GM21390 (cell line): ENCODE measurements around the gene BRME1.

Experiments
- ATAC-seq: cut with Tn5 transposase; IDR thresholded peaks from one replicate; pipeline ENCODE4 v1.9.1; 2021; ENCODE audit not compliant: unreplicated experiment

The BRME1 gene

DNA sequence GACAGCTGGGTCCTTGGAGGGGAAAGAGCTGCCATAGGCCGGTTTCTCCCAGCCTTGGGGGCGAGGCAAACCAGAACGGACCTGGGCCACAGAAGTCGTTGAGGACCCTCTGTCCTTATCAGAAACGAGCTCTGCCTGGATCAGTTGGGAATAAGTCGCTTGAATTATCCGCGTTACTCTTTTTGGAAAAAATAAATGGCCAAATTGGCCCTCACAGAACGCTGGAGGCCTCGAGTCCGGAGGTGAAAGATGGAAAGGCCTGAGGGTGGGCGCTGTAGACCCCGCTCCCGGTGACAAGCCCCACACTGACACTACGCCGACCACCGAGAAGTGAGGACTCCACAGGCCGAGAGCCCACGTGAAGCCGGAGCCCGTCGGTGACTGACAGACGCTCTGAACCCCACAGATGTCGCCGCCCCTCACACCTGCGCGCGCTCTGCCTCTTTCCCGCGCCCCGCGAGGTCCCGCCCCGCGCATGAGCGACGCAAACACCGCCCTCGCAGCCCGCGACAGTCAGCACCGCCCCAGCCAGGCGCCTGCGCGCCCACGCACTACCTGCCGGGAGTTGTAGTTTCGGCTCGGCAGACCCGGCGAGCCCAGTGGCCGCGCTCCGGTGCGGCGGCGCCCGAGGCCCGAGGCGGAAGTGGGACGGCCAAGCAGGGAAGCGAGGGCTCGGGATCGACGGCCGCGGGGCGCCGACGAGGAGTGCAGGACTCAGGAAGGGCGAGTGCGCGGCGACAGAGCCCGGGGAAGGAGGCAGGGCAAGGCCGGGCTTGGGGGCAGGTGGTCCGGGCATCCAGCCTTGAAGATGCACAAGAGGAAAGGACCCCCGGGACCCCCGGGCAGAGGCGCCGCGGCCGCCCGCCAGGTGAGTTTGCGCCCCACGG, at the start of gene BRME1, which contains the start of gene CC2D1A:
TSS of gene BRME1 (minus strand) at position 484 of the 887 bp plus-strand sequence. CDS start 1,225 bp downstream, outside the sequence.
TSS of gene CC2D1A (plus strand) at position 568 of the 887 bp plus-strand sequence. CDS start at position 809, 241 bp downstream.
- peak; percentile 90 for ATAC-seq

DNA sequence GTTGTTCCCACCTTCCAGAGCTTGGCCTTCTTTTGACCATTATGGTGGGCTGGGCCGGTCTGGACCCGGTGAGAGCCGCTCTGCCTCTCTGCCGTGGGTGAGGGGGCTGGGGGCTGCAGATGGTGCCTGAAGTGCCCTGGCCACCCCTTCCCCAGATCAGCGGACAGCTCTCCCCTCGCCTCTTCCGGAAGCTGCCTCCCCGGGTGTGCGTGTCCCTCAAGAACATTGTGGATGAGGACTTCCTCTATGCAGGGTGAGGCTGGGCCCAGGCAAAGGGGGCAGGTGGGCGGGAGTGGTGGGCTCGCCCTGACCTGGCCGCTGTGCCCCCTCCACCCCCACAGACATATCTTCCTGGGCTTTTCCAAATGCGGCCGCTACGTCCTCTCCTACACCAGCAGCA, 48.3 kb upstream of the BRME1 start:
- no peak for ATAC-seq

DNA sequence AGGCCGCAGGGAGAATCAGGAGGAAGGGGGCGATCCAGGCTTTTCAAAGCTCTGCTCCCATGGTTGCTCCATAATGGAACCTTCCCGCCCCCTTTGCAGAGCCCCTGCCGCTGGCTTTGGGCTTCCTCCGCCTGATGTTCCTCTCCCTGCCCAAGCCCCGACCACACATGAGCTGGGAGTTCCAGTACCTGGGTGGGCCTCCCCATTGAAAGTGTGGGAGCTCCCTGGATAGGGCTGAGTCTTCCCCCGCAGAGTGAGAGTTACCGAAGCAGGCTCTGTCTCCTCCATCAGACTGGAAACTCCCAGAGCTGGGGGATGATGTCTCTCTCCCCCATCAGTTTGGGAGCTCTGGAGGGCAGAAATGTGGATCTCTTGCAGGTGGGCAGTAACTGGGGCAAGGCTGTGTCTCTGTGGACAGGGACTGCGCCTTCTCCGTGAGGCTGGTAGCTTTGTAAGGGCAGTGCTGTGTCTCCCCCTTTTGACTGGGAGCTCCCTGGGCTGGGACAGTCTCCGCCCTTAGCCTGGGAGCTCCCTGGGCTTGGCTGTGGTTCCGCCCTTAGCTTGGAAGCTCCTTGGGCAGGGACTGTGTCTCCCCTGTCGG, 47.1 kb upstream of the BRME1 start:
- no peak for ATAC-seq

DNA sequence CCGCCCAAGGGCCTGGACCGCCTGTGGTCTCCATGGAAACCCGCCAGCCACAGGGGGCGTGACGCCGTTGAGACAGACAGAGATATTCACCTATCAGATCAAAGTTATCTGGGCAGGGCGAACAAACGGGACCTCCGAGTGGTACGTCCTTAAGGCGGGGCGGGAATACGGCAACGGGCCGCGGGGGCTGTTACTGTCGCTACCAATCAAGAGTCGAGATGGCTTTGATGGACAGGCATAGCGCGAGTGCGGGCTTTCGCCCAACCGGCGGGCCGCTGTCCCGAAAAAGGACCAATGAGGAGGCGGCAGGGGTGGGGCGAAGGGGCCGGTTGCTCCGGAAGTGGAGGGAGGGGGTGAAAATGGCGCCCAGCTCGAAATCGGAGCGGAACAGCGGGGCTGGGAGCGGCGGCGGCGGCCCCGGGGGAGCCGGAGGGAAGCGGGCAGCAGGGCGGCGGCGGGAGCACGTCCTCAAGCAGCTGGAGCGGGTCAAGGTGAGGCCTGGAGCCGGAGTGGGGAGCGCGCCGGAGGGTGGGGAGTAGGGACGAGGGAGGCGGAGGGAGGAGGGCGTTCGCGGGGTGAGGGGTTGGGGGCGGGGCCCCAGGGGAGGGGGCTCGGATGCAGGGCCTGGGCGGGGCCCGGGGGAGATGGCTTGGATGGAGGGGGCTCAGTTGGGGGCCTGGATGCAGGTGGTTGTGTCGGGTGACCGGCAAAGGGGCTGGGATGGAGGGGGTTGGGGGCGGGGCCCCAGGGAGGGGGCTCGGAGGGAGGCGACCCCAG, 46.4 kb upstream of the BRME1 start, which contains the start of gene DCAF15:
TSS of gene DCAF15 (plus strand) at position 356 of the 777 bp plus-strand sequence. CDS start at position 360, 4 bp downstream.
- peak; percentile 96 for ATAC-seq

DNA sequence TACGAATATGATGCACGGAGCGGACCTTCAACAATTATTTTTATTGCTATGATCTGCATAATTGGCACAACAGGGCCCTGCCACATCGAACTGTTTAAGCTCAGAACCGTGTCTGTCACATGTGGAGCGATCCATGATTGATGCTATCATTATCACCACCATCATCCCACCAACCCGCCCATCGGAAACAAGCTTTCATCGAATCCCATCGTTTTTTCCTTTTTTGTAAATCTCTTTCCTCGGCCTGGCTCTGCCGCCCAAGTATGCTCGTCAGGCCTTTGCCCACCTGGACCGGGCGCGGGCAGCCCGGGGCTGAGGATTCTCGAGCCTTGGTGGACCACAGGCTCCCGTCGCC, 45.9 kb upstream of the BRME1 start:
- ATAC-seq = no peak

DNA sequence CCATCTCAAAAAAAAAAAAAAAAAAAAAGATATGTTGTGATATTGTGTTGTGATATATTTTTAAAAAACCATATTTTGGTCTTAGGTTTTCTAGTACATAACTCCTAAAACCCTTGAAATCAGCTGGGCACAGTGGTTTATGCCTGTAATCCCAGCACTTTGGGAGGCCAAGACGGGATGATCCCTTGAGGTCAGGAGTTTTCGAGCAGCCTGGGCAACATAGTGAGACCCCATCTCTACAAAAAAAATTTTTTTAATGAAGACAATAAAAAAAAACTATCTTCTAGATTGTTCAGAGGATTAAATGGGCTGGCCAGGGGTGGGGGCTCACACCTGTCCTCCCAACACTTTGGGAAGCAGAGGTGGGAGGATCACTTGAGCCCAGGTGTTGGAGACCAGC, 45.1 kb upstream of the BRME1 start:
- no peak for ATAC-seq

DNA sequence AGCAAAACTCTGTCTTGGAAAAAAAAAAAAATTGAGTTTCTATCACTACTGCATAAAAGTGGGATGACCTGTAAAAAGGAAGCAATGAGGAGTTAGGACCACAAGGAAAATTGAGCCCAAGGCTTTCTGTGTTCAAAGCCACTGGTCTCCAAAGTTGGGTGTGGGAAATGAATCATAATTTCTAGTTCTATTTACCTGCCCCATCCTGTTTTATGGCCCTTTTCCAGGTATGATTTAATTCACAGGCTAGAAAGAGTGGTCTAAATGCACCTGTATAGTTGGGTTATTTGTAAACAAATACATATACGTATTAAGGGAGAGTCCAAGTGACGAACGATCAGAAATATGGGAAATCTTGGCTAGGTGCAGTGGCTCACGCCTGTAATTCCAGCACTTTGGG, 40.5 kb upstream of the BRME1 start:
- ATAC-seq = no peak

DNA sequence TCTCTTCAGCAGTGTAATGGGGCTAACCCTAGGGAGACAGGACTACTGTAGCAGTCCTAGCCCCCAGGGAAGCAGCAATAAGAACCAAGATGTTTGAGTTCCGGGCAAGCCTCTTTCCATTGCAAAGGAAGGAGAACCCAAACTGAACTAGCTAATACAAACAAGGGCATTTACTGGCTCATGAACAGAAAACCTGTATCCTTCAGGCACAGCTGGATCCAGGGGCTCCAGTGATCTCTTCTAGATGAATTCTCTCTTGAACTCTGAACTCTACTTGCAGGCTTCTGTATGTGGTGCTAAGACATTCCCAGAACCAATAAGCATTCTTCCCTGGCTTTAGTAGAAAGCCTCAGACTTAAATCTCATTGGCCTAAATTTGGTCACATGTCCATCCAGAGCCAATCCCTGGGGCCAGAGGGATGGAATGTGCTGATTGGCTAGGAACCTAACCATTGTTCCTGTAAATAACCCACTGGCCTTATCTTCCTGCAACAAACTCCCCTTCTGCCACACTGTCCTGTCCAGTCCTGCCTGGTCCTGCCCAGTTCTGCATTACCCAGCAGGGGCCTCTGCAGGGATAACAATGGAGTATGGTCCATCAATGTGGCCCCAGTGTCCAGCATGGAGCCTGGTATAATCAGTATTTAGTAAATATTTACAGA, 36.2 kb upstream of the BRME1 start:
- no peak for ATAC-seq

DNA sequence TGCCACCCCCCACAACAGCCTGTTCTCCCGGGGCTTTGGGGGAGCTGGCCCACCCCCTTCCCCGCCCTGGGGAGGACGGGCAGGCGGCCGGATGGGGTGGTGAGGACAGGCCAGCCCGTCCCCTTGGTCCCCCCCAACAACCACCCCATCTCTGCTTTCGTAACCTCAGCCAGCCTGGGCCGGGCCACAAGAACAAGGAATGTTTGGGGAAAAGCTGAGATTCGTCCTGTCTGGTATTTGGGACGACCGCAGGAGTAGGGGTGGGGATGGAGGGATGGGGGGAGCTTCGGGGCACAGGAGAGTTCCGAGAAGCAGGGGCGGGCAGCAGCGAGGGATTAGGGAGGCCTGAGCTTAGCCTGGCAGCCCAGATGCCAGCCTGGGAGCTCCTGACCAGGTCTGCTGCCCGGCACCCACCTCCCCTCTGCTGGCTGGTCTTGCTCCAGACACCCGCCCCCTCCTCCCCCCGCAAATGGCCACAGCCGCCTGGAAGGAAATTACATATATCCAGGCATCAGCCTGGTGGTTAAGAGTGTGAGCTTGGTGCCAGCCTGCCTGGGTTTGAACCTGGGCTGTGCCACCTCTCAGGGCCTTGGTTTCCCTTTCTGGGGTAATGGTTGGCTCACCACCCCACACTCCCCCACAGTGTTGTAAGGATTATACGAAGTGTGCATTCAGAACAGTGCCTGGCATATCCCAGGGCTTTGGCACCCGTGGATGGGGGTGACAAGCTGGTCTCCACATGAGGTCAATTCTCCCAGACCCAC, 32.6 kb upstream of the BRME1 start, which contains the start of gene PODNL1:
TSS of gene PODNL1 (minus strand) at position 117 of the 764 bp plus-strand sequence. CDS start 236 bp downstream, outside the sequence.
- no peak for ATAC-seq

DNA sequence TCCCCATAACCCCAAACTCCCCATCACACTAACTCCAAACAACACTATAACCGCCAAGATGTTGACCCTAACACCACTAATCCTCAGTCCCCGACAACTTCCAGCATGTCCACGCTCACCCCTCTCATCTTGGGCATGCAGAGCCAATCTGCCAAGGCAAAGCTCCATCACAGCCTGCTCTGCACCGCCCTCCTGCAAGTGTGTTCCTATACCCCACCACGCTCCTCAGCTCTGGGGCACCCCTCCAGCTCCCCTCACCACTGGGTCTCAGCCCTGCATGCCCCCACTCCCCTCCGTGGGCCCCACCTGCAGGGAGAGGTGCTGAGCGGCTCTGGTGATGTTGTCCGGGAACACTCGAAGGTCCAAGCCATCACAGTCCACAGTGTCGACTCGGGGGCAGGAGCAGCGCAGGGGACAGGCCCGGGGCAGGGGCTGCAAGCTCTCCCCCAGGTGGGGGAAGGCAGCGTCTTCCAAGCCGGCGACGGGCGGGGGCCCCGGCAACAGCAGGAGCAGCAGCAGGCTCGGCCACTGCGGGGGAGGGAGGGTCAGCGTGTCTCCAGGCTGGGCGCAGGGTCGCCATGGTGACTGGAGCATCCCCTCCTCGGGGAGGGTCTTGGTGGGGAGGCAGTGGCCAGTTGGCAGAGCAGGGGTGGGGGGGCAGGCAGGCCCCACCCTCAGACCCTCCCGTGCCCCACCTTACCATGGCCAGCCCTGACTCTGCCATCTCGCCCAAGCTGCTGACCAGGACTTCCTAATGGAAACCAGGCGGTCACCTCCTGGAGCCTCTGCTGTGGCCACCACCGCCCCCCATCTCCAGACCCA, 31.8 kb upstream of the BRME1 start:
- ATAC-seq = no peak

DNA sequence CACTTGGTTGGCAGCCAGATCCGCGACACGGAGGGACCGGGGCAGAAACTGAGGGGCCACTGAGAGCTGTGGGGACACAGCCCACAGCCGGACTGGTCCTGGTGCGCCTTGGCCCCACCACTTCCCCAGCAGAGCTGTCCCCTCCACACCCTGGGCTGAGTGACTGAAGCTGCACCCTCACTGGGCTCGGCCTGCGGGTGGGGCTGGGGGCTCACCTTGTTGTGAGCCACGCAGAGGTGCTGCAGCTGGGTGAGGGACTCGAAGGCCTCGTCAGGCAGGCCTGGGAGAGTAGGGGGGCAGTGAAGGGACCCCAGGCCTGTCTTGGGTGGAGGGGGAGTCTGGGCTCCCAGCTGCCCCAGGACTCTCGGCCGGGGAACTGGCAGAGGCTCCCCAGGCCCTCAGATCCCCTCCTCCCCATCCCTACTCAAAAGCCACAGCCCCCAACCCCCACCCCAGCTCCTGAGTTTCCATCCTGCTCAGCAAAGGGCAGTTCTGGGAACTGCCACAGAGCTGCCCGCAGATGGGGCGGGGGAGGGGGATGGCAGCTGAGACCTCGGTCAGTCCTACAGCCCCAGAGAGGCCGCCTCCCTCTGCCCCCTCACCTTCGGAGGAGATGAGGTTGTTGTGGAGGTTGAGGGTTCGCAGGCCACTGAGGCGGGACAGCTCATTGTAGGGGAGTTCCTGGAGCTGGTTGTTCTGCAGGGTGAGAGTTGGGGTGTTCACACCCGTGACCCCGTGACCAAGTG, 30.0 kb upstream of the BRME1 start:
- no peak for ATAC-seq

DNA sequence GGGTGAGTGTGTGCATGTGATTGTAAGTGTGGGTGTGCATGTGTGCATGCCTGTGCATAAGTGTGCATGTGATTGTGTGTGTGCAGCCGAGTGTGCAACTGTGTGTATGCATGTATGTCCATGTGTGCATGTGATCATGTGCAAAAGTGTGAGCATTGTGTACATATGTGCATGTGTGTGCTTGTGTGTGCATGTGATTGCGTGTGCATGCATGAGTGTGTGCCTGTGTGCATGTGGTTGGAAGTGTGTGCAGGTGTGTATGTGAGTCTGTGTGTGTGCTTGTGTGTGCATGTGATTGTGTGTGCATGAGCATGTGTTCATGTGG, 28.8 kb upstream of the BRME1 start:
- no peak for ATAC-seq

DNA sequence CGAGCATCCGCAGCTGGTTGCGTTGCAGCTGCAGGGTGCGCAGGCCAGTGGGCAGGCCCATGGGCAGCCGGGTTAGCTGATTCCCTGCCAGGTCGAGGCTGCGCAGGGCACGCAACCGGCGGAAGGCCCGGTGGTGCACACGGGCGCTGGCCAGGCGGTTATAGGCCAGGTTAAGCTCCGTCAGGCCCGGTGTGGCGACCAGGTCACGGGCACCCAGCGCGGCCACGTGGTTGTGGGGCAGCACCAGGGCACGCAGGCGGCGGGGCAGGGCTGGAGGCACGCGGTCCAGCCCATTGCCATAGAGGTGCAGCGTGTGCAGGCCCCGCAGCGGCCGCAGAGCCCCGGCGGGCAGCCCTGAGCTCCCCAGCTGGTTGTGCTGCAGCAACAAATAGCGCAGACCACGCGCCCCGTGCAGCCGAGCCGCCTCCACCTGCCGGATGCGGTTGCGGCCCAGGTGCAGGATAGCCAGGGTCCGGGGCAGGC, 27.0 kb upstream of the BRME1 start:
- ATAC-seq = no peak

DNA sequence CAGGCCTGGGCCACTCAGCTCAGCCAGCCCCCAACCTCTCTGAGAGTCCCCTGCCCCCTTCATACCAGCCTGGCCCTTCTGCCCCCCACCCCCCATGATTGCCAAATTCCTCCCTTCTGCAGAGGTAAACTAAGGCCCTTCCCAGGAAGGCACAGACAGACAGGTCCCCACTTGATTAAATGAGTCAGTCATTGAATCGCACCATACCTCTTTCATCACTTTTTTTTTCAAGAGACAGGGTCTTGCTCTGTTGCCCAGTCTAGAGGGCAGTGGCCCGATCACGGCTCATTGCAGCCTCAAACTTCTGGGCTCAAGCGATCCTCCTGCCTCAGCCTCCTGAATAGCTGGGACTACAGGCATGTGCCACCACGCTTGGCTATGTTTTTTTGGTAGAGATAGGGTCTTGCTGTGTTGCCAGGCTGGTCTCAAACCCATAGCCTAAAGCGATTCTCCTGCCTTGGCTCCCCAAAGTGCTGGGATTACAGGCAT, 26.3 kb upstream of the BRME1 start:
- no peak for ATAC-seq

DNA sequence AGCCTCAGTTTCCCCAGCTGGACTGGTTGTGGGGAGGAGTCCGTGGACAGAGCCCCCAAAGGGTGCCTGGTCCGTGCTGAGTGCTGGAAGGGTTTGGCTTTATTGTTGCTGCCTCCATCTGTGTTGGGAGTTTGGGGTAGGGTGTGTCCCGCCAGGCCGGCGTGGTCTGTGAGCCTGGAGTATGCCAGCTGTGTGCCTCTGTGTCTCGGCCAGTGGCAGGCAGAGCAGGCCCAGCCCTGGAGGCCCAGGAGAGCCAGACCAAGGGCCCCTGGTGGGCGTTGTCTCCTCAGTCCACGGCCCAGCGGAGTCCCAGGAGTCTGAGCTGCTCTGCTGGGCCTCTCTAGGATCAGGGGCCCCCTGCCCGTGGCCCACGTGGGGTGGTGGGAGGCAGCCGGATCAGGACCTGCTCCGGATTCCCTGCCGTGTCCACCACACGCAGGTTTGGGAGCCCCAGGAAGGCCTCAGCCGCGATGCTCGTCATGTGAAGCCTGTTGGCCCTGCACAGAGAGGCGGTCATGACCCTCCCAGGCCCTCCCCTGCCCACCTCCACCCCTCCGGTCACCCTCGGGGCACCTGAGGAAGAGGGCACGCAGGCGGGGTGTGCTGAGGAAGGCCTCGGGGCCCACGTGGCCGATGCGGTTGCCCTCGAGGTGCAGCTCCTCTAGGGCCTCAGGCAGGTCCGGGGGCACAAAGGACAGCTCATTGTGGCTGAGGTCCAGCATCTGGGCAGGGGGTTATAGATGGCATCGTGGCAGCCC, 25.7 kb upstream of the BRME1 start:
- no peak for ATAC-seq

DNA sequence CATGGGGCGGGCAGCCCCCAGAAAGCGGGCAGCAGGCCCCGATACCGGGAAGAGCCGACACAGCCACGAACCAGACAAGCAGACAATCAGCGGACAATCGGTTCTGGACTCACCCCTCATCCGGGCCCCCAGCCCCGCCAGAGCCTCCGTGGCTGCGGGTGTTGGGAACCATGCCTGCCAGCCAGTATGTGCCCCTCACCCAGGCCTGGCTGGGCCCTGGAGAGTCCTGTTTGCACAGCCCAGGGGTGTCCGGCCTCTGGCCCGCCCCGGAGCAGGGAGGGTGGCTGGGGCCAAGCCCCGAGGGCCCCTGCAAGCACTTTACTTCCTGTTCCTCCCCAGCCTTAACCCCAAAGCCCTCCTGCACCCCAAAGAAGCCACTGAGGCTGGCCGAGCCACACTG, 24.5 kb upstream of the BRME1 start:
- ATAC-seq = no peak

DNA sequence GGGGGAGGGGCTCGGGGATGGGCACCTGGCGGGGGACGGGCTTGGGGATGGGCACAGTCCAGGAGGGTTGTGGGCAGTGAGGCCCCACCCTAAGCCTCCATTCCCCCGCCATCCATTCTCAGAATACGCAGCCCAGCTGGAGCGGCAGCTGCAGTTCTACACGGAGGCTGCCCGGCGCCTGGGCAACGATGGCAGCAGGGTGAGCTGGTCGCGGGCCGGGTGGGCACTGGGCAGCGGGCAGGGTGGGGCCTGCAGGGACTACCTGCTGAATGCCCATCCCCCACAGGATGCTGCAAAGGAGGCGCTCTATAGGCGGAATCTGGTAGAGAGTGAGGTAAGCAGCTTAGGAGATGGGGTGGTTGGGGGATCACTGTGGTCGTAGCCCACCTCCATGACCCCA, 24.0 kb upstream of the BRME1 start:
- ATAC-seq = no peak

DNA sequence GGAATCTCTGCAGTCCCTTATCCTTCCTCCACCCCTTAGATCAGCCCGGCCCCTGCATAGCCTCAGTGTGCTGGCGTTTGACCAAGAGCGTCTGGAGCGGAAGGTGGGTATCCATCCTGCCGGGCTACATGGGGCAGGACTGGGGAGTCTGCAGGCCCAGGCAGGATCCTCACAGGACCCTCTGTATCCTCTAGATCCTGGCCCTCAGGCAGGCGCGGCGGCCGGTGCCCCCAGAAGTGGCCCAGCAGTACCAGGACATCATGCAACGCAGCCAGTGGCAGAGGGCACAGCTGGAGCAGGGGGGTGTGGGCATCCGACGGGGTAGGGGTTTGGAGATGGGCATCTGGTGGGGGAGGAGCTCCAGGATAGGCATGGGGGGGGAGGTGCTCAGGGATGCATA, 23.4 kb upstream of the BRME1 start:
- no peak for ATAC-seq
